AG09319 (cell line): ENCODE data around the gene PCDHGA9.
"Not testable (repeated sequence)": the region's sequence is repeated elsewhere in the genome, so short reads cannot be mapped to it uniquely, and the experiment has no call there.

Experiments used
- DNase-seq: peaks from one replicate; pipeline ENCODE4 v3.0.0-alpha.2; 2010; ENCODE audit warnings: low read depth; ENCODE audit errors: extremely low read depth
- CTCF ChIP-seq: IDR thresholded peaks from 2 replicates; pipeline ENCODE4 v1.5.1; 2011; ENCODE audit warnings: low read depth, mild to moderate bottlenecking, inconsistent platforms, low read length, moderate library complexity

Gene PCDHGA9

GRCh38 chr5:141399555-141400258, 2.9 kb upstream of the PCDHGA9 start:
- no peak for TF ChIP-seq CTCF
- no peak for DNase-seq

- no peak for TF ChIP-seq CTCF
- DNase-seq, result no peak
These were observed 809 bp downstream of the PCDHGA9 start for GRCh38 chr5:141403387-141403786.

DNA sequence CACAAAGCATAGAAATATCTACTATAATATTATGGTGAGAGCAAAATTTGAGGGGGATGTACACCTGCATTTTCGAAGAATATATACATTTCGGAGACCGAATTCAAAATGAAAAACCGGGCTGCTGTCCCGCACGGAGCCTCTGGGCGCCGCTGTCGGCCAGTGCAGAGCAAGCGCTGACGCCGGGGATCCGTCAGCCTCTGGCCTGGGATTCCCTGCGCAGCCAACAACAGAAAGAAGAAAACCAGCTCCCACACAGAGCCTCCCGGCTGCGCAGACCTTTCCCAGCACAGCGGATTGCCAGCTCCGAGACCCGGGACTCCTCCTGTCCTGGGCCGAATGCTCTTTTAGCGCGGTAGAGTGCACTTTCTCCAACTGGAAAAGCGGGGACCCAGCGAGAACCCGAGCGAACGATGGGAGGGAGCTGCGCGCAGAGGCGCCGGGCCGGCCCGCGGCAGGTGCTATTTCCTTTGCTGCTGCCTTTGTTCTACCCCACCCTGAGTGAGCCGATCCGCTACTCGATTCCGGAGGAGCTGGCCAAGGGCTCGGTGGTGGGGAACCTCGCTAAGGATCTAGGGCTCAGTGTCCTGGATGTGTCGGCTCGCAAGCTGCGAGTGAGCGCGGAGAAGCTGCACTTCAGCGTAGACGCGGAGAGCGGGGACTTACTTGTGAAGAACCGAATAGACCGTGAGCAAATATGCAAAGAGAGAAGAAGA, 5.4 kb downstream of the PCDHGA9 start, which contains the start of gene PCDHGB6:
TSS of gene PCDHGB6 (plus strand) at position 232 of the 716 bp plus-strand sequence. CDS start at position 414, 182 bp downstream.
- DNase-seq, result not testable (repeated sequence)
- TF ChIP-seq CTCF, result peak; percentile 53

GRCh38 chr5:141409598-141410306, 7.2 kb downstream of the PCDHGA9 start:
- no peak for TF ChIP-seq CTCF
- DNase-seq, result no peak

- no peak for DNase-seq
- TF ChIP-seq CTCF, result no peak
These were observed 9.0 kb downstream of the PCDHGA9 start for GRCh38 chr5:141411575-141411974.

- peak; percentile 73 for TF ChIP-seq CTCF
- peak; percentile 42 for DNase-seq
These were observed 10.4 kb downstream of the PCDHGA9 start, which contains the start of gene PCDHGA10 for GRCh38 chr5:141412854-141413539. Gene PCDHGA10 (plus strand): TSS chr5:141412987. CDS start chr5:141413176, 189 bp downstream.
